ENCODE data around the gene HSPB8. TPM values are rescaled to one million over a fixed set of nuclear protein-coding genes. Genes with fewer than 3 reads are reported as not detected.

The HSPB8 gene
- polyA plus RNA-seq, 1 donor (not counting 4 experiments of a cell fraction or from before 2014, with no cell fraction given) = 3.0 TPM

- no peaks in the 10 kb centered on the region for H3K9me3 ChIP-seq (ENCODE audit: control insufficient read depth, low read depth, low read length)
- no peaks in the 10 kb centered on the region for H3K79me2 ChIP-seq (ENCODE audit: control insufficient read depth, insufficient read depth, low read length)
- dilution Hi-C loops (cut with MboI; ENCODE audit: extremely low pct_ligation_motif_present, low sequenced_read_pairs) = no loop called here
- no peaks in the 10 kb centered on the region for H3K9me1 ChIP-seq (ENCODE audit: control insufficient read depth, extremely low read depth, insufficient read depth, low read length)
- H3K4me2 ChIP-seq (ENCODE audit: control insufficient read depth, extremely low read depth, insufficient read depth, low read depth, low read length) = no peak overlapping the region
- H3K4me3 ChIP-seq (ENCODE audit: control insufficient read depth in 2 of 3, extremely low read depth in 1 of 3, insufficient read depth in 2 of 3, low read depth in 1 of 3, low read length in 3 of 3) = no peak overlapping the region
- DNase-seq (ENCODE audit: low read depth, low spot score) (no peak), FAIRE-seq (no peak)
- no peaks in the 10 kb centered on the region for H3K36me3 ChIP-seq (ENCODE audit: control insufficient read depth in 2 of 2, extremely low read depth in 1 of 2, insufficient read depth in 2 of 2, low read length in 2 of 2)
- H3K9ac ChIP-seq (ENCODE audit: control insufficient read depth, extremely low read depth, insufficient read depth, low read length) = no peak overlapping the region
- no peaks in the 10 kb centered on the region for H4K20me1 ChIP-seq (ENCODE audit: control insufficient read depth, extremely low read depth, insufficient read depth, low read length)
- H3K27me3 ChIP-seq (ENCODE audit: control insufficient read depth, extremely low read depth, insufficient read depth, low read length) = no peaks in the 10 kb centered on the region
- no peak overlapping the region for H2AFZ ChIP-seq (ENCODE audit: control insufficient read depth, low read length)
- no peak for TF ChIP-seq EZH2 (IDR thresholded peaks at IDR 0.05; ENCODE audit: low read length)
- TF ChIP-seq CTCF (optimal IDR thresholded peaks at IDR 0.05 in 1 of 3, IDR thresholded peaks at IDR 0.05 in 1 of 3, conservative IDR thresholded peaks at IDR 0.05 in 1 of 3; ENCODE audit: extremely low read depth in 1 of 3, insufficient read depth in 2 of 3, low read length in 3 of 3) = no peak
- no peak overlapping the region for H3K27ac ChIP-seq (ENCODE audit: control insufficient read depth, insufficient read depth, low read length)
- H3K4me1 ChIP-seq (ENCODE audit: control insufficient read depth, extremely low read depth, insufficient read depth, low read length) = no peaks in the 10 kb centered on the region
These were observed 18.9 kb upstream of the HSPB8 start for GRCh38 chr12:119159844-119160243.

DNA sequence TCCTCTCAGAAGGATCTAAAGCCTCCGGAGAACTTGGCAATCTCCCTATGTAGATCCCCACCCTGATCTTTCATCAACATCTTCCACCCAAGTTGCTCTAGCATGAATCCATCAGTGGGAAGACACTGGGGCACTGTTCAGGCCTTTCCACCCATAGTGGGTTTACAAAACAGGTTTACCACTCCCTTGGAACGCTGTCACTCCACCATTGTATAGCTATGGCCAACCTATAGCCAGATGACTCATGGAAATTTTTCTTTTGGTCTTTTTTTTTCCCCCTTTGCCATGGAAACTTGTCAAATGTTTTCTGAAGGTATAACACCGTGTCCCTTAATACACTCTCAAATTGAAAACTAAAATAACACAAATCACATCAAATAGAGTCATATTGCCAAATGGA lies 10.8 kb upstream of the HSPB8 start:
- Histone ChIP-seq H3K27ac (ENCODE audit: control insufficient read depth, insufficient read depth, low read length) (no peak overlapping the region), H3K9me3 (ENCODE audit: control insufficient read depth, low read depth, low read length) (no peaks in the 10 kb centered on the region), H3K4me2 (ENCODE audit: control insufficient read depth, extremely low read depth, insufficient read depth, low read depth, low read length) (no peak overlapping the region), H2AFZ (ENCODE audit: control insufficient read depth, low read length) (no peak overlapping the region), H4K20me1 (ENCODE audit: control insufficient read depth, extremely low read depth, insufficient read depth, low read length) (no peaks in the 10 kb centered on the region), H3K9me1 (ENCODE audit: control insufficient read depth, extremely low read depth, insufficient read depth, low read length) (no peaks in the 10 kb centered on the region), H3K9ac (ENCODE audit: control insufficient read depth, extremely low read depth, insufficient read depth, low read length) (no peak overlapping the region), H3K4me3 (ENCODE audit: control insufficient read depth in 2 of 3, extremely low read depth in 1 of 3, insufficient read depth in 2 of 3, low read depth in 1 of 3, low read length in 3 of 3) (no peak overlapping the region), H3K27me3 (ENCODE audit: control insufficient read depth, extremely low read depth, insufficient read depth, low read length) (no peaks in the 10 kb centered on the region), H3K36me3 (ENCODE audit: control insufficient read depth in 2 of 2, extremely low read depth in 1 of 2, insufficient read depth in 2 of 2, low read length in 2 of 2) (no peaks in the 10 kb centered on the region), H3K4me1 (ENCODE audit: control insufficient read depth, extremely low read depth, insufficient read depth, low read length) (no peaks in the 10 kb centered on the region), H3K79me2 (ENCODE audit: control insufficient read depth, insufficient read depth, low read length) (no peaks in the 10 kb centered on the region)
- DNase-seq (ENCODE audit: low read depth, low spot score) = no peak
- dilution Hi-C loops (cut with MboI; ENCODE audit: extremely low pct_ligation_motif_present, low sequenced_read_pairs) = no loop called here
- no peak for TF ChIP-seq EZH2 (IDR thresholded peaks at IDR 0.05; ENCODE audit: low read length)
- TF ChIP-seq CTCF (optimal IDR thresholded peaks at IDR 0.05 in 1 of 3, IDR thresholded peaks at IDR 0.05 in 1 of 3, conservative IDR thresholded peaks at IDR 0.05 in 1 of 3; ENCODE audit: extremely low read depth in 1 of 3, insufficient read depth in 2 of 3, low read length in 3 of 3) = no peak
- FAIRE-seq = no peak

Data from keratinocyte (primary cell).